GM21825 (cell line): ENCODE data around the gene MIOX.

Experiments
- ATAC-seq: cut with Tn5 transposase; IDR thresholded peaks from one replicate; pipeline ENCODE4 v1.9.1; 2021; ENCODE audit warnings: mild to moderate bottlenecking, moderate library complexity; ENCODE audit not compliant: unreplicated experiment

MIOX gene

DNA sequence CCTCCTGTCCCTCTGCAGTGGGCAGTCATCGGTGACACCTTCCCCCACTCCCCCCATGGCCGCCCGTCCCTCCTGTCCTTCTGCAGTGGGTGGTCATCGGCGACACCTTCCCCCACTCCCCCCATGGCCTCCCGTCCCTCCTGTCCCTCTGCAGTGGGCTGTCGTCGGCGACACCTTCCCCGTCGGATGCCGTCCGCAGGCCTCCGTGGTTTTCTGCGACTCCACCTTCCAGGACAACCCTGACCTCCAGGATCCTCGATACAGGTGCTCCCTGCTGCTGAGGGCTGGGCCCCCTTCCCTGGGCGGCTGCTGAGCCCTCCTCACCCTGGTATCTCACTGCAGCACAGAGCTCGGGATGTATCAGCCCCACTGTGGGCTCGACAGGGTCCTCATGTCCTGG lies 2.2 kb downstream of the MIOX start:
- ATAC-seq: no peak

DNA sequence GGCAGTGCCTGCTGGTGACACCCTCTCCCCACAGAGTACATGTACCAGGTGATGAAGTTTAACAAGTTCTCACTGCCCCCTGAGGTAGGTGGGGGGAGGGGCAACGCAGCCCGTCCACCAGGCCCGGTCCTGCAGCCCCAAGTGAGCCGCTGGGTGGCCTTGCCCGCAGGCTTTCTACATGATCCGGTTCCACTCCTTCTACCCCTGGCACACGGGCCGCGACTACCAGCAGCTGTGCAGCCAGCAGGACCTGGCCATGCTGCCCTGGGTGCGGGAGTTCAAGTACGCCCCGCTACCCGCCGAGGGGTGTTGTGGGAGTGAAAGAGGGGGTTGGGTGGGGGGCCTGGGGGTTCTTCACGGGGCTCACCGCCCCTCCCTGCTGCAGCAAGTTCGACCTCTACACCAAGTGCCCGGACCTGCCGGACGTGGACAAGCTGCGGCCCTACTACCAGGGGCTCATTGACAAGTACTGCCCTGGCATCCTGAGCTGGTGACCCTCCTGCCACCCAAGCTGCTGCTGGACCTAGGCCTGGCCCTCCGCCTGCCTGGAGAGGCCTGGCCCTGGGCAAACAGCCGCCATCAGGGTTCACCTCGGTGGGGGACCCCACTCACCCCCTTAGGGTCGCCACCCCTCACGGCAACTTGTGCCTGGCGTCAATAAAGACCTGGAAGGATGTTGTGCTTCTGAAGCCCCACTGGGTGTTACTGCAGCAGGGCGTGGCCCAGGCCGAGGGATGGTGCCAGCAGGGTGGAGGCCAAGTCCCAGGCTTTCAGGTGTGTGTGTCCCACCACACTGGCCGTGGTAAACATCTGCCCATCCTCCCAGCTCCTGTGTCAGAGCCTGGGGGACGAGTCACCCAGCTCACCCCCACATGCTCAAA lies 2.9 kb downstream of the MIOX start:
- no peak for ATAC-seq

DNA sequence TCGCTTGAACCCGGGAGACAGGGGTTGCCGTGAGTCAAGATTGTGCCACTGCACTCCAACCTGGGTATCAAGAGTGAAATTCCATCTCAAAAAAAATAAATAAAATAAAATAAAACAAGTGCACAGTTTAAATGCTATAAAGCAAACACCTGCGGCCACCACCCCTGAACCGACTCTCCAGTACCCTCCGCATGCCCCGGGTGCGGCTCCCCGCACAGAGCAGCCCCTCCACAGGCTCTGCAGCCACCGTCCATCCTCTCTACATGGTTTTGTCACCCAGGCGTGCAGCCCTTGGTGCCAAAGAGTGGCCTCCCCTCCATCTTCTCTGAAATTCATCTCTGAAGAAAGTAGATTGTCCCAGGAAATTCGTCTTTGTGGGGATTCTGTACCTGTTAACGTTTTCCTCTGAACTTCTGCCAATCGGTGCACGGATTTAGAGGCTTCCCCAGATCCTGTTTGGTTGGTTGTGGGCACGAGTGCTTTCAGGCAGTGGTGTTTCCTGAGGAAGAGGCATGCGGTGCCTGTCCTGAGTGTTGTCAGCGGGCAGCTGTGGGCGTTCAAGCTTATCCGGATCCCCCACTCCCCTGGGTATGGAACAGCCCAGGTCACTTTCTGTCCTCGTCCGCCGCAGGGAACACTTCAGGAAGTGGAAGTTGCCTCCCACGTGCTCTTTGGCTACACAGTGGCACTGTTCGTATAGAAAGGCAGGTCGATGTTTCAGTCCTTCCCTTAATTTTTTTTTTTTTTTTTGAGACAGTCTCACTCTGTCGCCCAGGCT lies 4.1 kb downstream of the MIOX start:
- ATAC-seq: no peak

DNA sequence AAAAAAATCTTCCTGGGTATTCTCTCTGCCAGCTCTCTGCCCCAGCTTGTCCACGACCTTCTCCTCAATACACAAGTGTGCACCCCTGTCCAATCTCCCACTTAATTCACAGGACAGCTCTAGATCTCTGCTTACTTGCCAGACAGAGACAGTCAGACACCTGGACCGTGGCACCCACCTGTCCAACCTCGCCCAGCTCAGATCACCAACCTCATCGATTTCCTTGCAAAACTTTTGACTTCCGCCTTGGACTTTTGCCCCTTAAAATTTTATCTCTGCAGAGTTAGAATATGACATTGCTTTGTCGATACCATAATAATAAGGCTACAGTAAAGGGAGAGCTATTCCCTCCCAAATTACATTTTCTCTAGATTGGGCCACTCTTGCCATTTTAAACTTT lies 10.4 kb downstream of the MIOX start:
- ATAC-seq: no peak

DNA sequence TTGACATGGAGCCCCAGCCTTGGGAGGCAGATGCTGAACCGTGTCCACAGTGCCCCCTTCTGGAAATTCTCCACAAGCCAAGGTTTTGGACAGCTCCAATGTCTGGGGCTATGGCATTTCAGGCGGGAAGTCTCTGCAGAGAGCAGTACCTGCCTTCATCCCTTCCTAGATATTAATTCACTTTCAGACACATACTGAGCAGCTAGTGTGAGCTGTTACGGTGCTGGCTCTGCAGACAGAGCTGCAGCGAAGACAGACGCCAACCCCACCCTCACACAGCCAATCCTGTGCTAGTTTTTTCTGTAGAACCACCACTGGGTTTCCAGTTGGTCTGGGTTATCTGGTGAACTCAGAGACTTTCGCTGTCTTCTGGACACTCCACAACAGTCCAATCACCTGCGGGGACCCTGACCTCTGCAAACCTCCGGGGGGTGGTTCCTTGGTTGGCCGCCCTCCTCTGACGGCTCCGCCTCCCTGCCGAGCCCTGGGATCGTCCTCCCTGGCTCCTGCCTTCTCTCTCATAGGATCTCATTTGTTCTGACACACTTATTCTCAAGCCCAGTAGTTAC lies 11.7 kb downstream of the MIOX start:
- ATAC-seq: no peak

DNA sequence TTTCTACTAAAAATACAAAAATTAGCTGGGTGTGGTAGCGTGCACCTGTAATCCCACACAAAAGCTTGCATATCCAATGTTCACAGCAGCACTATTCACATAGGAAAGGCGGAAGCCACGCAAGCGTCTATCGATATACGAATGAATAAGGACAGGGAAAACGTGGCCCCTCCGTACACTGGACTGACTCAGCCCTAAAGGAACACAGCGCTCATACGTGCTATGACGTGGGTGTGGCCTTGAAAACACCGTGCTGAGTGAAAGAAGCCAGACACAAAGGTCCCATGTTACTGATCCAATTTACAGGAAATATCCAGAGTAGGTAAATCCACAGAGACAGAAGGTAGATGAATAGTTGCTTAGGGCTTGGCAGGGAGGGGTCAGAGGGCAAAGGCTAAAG lies 13.8 kb downstream of the MIOX start:
- ATAC-seq: no peak

DNA sequence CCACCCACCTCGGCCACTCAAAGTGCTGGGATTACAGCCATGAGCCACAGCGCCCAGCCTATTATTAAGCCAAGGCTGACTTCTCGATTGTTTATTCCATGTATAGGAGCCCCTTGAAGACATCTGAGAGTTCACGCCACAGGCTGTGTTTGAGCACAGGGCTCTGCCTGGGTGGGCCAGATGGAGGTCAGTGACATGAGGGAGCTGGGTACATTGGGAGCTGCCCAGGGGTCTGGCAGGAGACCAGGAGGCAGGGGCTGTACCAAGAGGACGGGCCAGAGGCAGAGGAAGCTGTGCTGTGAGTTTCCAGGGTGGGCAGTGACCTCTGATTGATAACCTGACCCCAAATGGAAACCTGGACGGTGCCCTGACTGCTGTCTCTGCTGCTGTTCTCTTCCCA lies 15.4 kb downstream of the MIOX start:
- ATAC-seq: no peak

DNA sequence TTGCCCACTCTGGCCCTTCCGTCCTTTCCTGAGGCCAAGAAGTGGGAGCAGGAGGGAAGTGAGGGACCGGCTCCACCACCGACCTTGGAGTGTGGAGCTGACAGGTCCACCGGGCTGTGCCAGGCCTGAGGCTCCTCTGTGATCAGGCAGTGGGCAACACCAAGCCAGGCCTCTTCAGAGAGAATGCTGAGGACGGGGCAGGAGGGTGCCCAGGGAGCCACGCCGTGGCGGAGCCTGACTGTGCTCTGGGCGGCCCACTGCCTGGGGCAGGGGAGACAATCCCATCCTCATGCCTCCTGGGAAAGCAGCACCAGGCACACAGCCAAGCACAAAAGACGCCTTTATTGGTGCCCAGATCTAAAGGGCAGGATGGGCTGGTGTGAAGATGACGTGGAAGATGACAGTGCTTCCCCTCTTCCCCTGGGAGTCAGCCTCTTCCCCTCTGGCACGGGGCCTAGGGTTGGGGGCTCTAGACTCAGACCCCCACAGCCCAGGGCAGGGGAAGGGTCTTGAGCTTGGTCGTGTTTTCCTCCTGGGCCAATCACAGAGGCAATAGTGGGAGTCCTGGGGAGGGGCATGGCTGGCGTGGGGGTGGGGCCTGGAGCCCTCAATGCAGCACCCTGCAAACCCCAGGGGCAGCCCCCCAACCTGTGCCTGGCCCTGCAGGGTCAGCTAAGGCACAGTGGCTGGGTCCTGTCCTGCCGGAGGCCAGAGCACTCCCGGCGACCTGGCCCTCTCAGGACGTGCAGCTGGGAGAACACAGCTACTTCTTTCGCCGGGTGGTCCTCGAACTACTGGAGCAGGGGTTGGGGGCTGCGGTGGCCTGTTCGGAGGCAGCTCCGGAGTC lies 16.2 kb downstream of the MIOX start:
- no peak for ATAC-seq

DNA sequence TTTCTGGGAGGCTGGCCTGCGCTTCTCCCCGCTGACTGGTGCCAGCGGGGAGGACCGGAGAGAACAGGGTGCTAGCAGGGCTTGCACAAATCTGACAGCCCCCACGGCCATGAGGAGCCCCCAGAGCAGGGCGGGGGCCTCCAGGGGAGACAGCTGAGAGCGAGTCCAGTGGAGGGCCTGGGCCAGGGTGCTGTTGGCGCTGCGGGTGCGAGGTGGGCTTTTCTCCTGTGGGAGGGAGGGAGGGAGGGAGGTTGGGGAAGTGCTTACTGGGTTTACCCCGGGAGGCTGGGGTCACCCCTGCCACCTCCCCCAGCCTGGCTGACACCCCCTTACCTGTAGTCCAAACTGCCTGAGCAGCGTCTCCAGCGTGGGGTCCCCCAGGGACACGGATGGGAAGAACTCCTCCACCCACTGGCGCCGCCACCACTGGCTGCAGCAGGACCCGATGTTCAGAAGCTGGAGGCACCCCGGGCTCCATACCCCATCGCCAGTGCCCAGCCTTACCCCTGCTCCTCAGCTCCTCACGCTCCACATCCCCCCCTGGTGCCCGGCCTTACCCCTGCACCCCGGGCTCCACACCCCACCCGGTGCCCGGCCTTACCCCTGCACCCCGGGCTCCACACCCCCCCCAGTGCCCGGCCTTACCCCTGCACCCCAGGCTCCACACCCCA lies 17.0 kb downstream of the MIOX start:
- ATAC-seq: no peak

DNA sequence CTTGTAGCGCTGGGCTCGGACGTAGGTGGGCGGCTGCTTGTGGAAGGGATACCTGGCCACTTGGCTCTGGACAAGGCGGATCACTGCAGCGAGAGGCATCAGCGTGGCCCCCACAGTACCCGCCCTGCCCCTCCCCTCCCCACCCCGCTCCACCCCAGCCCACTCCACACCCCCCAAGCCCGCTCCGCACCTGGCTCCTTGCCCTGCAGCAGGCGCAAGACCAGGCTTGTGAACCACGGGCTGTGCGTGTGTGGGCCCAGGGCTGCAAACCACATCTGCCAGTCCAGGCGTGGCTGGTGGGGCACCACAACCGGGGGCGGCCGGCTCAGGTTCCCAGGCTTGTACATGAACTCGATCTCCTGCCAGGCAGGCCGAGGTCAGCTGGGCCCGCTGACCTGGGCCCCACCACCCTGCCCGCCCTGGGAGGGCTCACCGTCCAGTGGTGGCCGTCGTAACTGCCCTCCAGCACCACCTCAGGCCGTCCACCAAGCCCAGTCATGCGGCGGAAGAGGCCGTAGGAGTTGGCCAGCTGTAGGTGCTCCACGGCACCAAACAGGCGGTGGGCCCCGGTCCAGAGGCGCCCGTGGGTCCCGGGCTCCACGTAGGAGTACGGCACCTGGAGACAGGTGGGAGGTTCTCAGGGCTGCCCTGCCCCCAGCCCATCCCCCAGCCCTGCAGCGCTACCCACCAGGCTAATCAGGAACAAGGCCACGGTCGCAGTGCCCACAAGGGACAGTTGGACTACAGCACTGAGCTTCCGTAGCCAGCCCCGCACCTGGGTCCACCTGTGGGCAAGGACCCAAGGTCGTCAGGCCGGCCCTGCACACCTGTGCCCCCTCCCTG lies 17.9 kb downstream of the MIOX start:
- no peak for ATAC-seq

DNA sequence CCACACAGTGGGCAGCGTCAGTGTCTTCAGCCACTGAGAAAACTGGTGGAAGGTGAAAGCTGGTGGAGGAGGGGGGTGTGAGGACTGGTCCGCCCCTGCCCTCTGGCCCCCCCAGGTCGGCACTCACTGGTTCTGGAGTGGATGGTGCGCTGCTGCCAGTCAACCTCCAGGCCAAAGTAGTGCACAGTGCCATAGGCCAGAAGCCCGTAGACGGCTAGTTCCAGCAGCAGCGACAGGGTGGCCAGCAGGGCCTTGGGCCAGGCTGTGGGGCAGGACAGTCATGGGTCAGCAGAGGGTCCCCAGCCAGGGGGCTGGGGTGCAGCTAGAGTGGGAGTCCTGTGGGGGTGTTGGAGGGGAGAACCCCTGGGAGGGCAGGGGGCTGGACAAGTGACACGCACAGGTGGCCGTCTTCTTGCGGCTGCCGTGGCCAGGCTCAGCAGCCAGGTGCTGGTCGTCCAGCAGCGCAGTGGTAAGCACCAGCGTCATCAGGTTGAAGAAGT lies 18.7 kb downstream of the MIOX start:
- ATAC-seq: no peak

DNA sequence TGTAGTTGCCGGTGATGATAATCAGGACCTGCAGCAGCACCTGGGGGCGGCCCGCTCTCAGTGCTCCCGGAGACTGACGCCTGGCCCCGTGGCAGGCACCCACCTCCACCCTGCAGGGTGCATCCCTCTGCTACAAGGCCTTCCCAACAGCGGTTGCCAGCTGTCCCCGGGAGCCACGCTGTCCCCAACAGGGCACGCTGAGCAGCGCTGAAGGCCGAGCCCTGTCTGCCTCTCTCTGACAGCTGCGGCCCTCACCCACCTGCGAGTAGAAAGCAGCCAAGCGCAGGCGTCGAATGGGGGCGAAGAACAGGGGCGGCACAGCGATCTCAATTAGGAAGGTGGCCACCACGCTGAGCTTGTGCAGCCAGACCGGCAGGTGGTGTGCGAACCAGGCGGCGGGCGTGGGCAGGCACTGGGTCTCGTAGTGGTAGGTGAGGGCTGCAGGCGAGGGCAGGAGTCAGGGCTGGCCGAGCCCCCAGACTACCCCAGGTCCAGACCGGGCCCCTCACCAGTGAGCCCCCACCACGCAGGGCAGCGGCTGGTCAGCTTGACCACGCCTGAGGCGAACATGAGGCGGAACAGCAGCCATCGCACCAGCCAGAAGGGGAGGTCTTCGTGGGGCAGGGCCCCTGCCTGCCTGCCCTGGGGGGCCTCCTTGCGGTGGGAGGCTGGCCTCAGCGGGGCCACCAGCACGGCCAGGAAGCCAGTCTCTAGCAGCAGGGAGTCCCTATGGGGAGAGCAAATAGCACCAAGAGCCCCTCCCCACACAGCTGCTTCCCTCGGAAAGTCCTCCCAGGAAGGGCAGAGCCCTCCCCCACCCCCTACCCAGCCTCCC lies 19.3 kb downstream of the MIOX start:
- ATAC-seq: no peak

DNA sequence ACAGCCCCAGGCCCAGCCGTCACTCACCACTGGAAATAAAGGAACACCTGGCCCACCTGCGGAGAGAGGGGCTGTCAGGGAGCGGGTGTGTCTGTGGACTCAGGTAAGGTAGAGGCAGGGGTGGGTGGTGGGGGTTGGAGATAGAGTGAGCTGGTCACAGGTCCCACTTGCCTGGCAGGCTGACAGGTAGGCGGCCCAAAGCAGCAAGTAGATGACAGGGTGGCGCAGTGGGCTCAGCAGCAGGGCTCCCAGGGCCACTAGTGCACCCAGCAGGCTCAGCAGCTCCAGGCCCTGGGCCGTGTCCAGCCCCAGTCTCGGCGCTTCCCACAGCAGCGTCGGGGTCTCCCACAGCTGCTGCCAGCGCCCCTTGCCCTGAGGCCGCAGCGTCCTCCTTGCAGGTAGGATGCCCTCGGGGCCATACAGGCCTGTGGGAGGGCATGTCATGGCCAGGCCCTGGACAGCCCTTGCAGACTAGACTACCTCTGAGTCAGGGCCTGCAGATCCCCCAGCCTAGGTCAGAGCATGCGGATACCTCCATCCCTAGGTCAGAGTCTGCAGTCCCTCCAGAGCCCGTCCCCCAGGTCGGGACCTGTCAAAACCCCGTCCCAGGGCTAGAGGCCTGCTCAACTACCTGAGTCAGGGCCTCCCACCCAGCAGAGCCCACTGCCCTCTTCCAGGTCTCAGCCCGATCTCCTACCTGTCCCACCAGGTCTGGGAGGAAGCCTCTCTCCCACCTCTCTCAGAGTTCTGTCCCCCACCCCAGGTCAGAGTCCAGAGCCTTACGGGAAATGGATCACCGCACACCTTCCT lies 20.2 kb downstream of the MIOX start:
- no peak for ATAC-seq

DNA sequence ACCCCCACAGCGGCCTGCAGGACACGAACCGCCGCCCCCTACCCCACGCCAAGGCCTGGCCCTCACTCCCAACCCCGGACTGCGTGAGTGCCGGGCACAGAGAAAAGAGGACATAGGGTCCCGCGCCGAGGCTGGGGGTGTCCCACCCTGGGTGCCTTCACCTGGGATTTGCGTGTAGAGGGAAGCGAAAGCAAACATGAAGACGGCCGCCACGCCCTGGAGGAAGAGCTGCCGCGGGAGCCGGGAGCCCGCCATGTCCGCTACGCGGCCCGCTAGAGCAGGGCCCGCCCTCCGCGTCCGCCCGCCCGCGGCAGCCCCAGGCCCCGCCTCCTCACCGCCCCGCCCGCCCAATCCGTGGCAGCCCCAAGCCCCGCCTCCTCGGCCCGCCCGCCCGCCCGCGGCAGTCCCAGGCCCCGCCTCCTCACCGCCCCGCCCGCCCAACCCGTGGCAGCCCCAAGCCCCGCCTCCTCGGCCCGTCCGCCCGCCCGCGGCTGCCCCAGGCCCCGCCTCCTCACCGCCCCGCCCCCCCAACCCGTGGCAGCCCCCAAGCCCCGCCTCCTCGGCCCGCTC lies 20.8 kb downstream of the MIOX start, which contains the start of gene LMF2:
Gene LMF2 (minus strand): TSS at position 282 of the 570 bp plus-strand sequence. CDS start 27 bp downstream, at position 255.
- ATAC-seq: peak; percentile 52

DNA sequence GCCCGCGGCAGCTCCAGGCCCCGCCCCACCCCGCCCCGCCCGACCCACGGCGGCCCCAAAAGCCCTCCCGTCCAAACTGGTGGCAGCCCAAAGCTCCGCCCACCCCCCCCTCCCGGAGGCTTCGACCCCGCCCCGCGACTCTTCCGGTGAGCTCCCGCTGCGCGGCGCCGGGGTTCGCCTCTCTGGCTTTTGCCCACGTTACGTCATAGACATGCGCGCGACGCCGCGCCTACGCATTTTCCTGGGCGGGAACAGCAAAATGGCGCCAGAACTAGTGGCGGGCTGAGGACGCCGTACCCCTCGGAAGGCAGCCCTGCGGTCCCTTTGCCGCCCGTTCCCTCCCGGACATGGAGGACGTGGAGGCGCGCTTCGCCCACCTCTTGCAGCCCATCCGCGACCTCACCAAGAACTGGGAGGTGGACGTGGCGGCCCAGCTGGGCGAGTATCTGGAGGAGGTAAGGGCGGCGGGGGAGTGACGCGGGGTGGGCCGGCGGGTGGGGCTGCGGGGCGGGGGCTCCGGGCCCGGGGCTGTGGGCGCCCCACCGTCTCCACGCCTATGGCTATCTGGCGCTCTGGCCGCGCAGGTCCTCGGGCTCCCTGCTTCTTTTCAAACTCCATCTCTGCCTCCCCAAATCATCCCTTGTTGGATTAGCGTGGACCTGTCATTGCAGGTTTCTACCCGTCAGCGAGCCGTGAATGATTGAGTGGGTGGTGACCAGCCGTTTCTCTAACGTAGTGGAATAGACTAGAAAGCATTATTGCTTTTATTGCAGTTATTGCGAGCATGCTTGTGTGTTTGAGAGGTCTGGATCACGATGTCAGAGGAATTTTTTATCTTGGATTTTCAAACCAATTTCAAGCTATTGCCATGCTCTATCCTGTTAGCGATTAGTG lies 21.6 kb downstream of the MIOX start, which contains the start of gene NCAPH2:
Gene NCAPH2 (plus strand): TSS at position 234 of the 894 bp plus-strand sequence. CDS start 114 bp downstream, at position 348.
- ATAC-seq: peak; percentile 45

DNA sequence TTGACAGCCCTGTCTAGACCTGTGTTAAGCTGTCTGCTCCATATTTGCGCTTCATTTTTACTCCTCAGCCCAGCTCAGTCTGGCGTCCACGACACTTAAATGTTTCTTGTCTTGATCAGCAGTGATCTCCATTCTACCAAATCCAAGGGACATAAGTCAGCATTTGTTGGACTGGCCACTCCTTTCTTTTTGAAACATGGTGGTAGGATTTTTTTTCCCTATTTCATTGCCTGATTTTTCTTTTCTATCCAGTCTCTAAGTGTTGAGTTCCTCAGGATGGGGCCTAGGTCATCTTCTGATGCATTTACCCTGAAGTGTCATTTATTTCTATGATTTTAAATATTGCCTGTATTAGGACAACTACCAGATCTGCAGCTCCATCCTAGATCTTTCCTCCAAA lies 22.2 kb downstream of the MIOX start:
- no peak for ATAC-seq
